GM12872 (cell line): ENCODE data around the gene CD101.
A peak's percentile ranks its signal among the peaks of the same experiment; 100 is the strongest.

Experiments
- CTCF ChIP-seq: IDR thresholded peaks from 3 replicates; pipeline ENCODE4 v1.5.1; 2011; ENCODE audit warnings: low read depth, mild to moderate bottlenecking, low read length, moderate library complexity; ENCODE audit not compliant: insufficient read depth

The CD101 gene

GRCh38 chr1:117059334-117059677 lies 57.7 kb downstream of the CD101 start:
- no peak for TF ChIP-seq CTCF

GRCh38 chr1:117059678-117060440 lies 58.3 kb downstream of the CD101 start, which contains the start of gene TTF2:
Gene TTF2, plus strand, starts transcription at chr1:117060326. Its CDS starts 21 bp downstream, at chr1:117060347.
- TF ChIP-seq CTCF, result no peak

GRCh38 chr1:117060441-117061317 lies 59.1 kb downstream of the CD101 start:
- TF ChIP-seq CTCF, result no peak

GRCh38 chr1:117061986-117062415 lies 60.4 kb downstream of the CD101 start:
- no peak for TF ChIP-seq CTCF

- TF ChIP-seq CTCF, result no peak
Measured at GRCh38 chr1:117066367-117066766, 64.8 kb downstream of the CD101 start.

- TF ChIP-seq CTCF, result peak; percentile 70
Measured at GRCh38 chr1:117067533-117068370, 66.2 kb downstream of the CD101 start.

GRCh38 chr1:117068580-117068979 lies 67.0 kb downstream of the CD101 start:
- no peak for TF ChIP-seq CTCF
